Measurements from ENCODE around the gene COL4A1.

COL4A1 gene

DNA sequence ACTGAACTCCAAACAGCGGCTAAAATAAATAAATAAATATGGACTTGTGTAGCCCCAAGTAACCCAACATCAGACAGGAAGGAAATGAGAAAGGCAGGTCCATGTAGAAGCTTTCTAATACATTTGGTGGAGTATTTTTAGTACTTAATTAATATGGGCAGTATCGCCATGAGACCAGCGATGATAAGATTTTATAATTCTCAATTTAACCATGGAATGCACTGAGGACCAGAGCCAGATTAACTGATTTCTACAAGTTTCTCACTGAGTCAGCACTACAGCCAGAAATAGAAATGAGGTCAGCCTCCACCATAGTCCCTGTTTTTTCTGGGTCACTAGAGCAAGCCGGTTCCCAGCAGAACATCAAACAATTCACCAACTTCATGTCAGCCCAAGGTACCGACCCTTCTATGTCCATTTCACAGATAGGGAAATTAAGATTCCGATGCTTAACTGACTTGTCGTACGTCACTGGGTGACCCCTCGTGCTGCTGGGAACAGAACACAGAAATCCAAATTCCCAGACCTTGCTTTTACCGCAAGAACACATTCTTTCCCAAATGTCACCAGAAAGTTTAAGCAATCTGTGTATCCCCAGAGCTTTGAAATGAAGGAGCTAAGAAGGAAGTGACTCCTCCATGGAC lies 90.4 kb downstream of the COL4A1 start:
- no peak for DNase-seq

DNA sequence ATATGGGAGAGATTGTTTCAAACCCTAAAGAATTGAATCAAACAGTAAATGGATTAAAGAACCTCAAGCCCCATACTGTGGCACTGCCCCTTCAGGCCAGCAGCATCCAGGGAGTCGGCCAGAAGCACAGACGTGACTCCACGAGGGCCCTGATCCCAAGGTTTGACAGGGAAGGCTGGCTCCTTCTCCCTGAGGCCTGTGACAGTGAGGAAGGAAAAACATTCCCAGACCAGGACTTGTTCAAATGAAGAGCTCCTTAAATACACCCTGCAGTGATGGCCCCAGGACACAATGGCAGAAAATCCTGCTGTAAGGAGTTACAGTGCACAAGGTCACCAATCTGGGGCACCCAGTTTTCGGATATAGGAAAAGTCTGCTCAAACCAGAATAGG lies 91.0 kb downstream of the COL4A1 start:
- no peak for DNase-seq

DNA sequence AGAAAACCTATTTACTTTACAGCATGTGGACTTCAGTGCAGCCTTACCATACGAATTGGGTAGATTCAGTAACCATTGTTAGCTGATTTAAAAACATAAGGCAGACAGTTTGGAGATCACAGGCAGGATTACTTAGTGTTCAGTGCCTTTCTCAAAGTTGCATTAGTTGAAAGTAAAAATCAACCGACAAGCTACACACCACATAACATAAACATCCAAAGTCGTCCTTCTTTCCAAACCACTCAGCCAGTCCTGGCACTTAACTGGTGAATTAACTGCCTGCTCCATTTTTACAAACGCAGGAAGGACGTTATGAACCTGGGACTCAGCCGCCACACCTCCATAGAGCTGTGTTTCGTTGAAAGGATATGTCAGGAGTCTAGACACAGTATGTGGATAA lies 91.4 kb downstream of the COL4A1 start:
- DNase-seq: no peak

DNA sequence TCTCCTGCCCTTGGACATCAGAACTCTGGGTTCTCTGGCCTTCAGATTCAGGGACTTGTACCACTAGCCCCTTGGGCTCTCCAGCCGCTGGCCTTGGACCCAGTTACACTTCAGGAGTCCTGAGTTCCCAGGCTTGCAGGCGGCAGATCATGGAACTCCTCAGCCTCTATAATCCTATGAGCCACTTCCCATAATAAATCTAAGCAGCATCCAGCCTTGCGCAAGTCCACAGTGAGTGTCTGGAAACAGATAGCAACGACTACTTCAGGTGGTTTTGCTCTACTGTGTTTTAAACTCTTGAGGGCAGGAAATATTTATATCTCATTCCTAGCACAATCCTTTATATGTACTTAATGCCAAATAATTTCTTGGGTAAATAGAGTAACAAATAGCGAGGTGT lies 92.3 kb downstream of the COL4A1 start:
- no peak for DNase-seq

DNA sequence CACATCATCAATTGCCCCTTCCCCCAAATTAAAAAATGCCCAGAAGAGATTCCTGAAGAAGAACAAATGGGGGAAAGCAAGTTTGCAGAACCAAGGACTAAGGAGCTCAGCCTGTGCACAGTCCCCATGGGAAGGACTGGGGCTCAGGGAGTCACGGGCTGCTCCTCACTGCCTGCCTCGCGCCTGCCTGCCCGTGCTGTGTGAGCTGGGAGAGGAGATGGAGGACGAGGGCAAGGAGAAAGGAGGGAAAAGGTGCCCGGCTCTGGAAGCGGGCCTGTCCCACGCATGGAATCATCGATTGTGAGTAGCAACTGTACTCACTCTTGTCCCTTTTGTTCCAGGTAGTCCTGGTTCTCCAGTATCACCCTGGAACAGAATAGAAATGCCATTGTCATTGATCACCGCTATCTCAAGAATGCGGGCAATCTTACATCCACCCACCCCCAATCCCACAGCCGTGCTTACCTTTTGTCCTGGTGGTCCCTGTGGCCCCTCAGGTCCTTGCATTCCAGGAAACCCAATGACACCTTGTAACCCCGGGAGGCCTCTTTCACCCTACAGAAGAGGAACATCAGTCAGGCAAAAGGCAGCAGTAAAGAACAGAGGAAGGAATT lies 93.4 kb downstream of the COL4A1 start:
- DNase-seq: no peak

DNA sequence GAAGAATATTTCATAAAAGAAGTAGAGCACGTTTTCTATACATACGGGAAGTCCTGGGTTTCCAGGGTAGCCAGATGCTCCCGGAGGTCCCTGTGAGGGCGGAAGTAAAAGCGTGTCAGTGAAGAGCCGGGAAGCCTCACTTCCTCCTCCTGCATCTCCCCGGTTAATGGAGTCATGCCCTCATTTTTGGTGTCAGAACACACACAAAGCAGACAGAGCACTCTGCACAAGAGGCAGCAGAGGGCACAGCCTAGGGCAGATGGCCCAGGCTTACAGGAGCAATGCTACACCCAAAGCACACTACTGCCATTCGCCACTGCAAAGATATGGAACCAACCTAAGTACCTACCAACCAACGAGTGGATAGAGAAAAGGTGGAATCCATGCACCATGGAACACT lies 94.4 kb downstream of the COL4A1 start:
- no peak for DNase-seq

DNA sequence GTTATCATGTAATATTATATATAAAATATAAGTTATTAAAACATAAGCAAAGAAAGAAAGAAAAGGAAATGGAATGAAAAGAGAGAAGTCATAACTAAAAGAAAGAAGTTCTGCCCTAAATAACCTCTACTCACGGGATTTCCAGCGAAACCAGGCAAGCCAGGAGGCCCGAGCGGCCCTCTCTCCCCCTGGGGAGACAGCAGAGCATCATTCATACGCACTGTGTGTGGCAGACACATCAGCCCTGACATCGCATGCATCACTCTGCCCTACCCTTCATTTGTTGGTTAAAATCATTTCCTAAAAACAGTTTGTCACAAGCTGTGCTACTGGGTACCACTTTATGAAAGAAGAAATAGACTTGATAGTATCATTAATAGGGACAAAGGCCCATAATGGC lies 95.2 kb downstream of the COL4A1 start:
- DNase-seq: no peak

DNA sequence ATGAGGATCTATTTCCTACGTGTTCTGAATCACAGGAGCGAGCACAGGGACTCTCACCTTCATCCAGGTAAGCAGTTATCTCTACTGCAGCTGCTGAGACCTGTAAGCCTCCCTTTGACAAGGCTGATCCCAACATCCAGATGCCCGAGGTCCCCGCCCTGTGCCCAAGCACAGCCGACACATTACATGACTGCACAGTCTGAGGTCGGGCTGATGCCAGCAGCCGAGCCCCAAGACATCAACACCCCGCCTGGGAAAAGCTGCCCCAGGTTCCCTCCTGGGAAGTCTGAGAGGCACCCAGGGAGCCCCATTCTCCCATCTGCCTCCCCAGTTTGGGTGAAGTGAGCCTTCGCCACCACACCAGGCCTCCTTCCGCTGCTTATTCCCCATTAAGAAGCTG lies 95.9 kb downstream of the COL4A1 start:
- no peak for DNase-seq

DNA sequence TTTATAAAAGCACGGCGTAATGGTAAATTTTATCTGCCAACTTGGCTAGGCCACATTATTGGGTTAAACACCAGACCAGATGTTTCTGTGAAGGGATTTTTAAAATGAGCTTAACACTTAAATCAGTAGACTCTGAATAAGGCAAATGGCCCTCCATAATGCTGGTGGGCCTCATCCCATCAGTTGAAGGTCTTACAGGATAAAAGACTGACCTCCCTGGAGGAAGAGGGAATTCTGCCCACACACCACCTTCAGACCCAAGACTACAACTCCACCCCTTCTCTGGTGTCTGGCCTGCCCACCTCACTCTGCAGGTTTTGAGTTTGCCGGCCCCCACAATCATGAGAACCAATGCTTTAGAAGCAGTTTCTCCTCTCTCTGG lies 96.4 kb downstream of the COL4A1 start:
- DNase-seq: no peak

DNA sequence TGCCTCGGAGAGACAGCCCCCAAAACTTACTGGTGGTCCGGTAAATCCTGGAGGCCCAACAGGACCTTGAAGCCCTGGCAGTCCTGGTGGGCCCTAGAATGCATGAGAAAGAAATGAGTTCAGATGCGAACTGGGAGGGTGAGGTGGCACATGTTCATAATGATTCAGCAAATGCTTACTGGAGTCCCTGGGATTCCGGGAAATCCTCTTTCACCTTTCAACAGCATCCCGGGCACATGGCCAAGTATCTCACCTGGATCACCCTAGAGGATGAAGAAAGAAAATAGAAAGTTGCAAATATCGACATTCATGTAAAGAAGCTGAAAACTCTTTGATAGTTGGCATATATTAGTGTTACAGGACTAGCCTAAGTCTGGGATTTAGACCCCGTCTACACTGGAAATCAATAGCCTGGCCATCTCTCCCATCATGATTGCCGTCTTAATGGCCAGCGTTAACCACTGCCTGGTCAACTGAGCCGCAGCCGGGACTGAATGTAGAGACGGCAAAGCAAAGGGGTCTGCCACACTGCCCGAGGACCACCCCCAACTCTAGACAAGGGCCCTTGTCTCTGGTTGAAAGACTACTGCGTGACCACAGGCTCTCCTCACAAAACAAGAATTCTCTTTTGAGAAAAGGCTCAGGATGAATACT lies 96.9 kb downstream of the COL4A1 start:
- DNase-seq: no peak

DNA sequence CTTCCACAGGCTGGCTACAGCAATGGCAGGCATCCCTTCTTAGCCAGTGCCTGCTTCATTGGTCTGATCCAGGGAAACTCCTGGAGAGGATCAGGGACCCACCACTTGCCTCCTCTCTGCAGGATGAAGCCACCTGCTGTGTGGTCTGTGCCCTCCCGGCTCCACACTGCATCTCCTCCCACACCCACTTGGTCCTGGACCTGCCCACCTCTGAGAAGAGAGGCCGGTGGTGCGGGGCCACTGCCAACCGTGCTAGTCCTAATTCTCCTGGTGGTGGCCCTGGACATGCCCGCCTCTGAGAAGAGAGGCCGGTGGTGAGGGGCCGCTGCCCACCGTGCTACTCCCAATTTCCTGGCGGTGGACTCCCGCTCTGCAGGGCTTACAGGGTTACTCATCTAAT lies 98.8 kb downstream of the COL4A1 start:
- no peak for DNase-seq

DNA sequence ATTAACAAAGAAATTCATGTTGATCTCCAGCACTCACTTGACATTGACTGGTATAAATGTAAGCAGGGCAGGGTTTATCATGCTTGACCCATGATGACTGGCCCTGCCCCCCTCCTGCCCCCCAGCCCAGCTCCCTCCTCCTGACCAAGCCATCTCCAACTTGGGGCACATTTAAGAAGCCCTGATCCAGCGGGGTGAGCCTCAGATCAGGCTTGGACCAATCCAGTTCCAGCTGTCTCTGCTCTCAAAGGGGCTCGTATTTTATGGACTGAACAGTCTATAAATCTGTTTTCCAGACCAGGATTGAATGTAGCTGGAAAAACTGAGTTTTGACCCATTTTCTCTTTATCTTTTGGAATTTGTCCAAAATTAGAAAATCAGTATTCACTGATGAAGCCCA lies 100.0 kb downstream of the COL4A1 start:
- DNase-seq: no peak

DNA sequence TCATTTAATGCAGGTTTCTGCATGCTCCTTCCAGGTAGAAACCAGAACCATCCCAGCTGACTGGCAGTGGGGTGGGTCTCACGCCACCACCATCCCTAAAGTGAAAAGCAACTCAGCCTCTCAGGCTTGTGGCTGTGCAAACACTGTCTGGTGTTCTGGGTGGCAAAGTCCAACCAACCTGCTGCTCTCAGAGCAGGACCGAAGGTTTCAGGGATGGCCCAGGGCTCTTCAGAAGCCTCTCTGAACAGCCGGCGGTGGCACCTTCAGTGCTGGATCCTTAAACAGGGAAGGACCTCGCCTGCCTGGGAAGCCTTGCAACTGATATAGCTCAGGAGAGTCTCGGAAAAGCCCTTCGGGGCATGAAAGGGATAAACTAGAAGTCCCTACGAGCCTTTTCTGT lies 100.8 kb downstream of the COL4A1 start:
- DNase-seq: no peak

DNA sequence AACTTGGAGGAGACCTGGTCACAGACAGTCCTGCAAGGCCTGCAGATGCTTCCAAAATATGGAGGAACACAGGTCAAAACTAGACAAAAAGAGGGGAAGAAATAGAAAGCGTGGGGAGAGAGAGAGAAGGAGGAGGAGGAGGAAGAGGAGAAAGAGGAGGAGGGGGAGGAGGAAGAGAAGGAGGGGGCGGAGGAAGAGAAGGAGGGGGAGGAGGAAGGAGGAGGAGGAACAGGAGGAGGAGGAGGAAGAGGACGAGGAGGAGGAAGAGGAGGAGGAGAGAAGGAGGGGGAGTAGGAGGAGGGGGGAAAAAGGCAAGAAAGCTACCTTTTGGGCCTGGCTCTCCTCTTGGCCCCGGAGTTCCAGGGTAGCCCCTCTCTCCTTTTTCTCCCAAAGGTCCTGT lies 105.8 kb downstream of the COL4A1 start:
- DNase-seq: no peak

DNA sequence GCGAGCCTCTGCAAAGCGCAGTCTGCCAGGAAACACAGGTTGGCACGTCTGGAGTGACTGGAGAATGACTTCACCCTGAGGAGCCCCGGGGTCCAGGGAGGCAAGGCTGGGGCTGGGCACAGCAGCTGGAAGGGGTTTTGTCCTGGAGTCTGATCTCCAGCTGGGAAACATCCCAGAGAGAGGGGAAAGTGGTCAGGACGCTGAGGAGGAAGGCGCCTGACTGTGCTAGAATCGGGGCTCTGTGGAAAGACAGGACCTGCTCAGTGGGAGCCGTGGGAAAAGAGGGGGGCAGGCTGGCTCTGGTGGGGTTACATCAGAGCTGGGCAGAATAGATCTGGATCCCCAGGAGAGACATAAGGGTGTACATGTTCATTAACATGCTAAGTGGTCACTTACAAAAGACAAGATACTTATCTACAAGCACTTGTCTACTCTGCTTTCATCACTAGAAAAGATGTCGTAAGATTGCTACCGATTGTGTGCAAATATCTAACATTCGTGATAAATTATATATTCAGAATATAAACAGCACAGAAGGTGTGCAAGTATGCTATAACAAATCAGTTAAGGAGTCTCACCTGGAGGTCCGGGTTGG lies 106.6 kb downstream of the COL4A1 start:
- no peak for DNase-seq

DNA sequence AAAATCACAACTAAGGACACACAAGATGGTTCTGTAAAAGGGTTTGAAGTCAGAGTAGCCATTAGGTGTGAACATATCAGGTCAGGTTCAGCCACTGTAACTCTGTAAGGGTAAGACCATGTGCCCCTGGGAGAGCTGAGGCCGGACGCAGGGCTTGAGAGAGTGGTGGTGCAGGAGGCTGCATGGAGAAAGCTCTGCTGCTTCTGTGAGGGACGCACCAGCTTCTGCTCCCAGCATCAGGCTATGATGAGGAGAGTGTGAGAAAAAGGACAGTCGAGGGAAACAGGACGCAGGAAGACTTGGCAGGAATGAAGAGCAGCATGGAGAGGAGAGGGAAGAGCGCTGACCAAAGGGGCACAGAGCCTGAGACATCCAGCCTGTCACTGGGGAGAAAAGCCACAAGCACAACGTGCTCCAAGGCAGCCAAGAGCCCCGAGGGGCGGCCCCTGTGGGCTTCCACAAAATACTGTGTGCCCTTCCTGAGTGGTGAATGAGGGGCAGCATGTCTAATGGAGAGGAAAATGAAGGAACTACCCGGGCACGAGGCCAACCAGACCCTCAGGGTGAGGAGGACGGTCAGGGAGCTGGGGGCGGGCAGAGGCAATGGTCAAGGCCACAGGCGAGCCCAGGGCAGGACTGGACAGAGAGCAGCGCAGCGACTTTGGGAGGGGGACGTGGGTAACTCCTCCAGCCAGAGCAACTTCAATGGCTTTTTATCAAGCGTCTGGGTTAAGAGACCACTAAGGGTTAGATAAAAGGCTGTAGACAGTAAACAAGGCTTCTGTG lies 107.7 kb downstream of the COL4A1 start:
- DNase-seq: no peak

DNA sequence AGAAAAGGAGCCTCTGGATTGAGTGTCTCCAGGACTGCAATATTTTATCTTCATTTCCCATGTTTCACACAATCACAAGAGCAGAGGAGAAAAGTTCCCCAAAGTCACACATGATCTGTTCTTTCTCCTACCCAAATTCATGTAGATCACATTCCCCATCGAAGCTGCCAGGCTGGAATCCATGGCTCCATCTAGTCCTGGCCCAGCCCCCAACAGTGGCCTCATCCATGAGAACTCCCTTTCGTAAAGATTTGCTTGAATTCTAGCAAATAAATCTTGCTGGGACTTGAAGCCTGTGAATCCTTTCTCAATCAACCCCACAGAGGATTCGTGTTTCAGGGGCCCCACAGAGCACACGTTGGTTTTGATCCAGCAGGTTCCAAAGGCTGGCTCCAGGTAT lies 109.5 kb downstream of the COL4A1 start:
- no peak for DNase-seq

DNA sequence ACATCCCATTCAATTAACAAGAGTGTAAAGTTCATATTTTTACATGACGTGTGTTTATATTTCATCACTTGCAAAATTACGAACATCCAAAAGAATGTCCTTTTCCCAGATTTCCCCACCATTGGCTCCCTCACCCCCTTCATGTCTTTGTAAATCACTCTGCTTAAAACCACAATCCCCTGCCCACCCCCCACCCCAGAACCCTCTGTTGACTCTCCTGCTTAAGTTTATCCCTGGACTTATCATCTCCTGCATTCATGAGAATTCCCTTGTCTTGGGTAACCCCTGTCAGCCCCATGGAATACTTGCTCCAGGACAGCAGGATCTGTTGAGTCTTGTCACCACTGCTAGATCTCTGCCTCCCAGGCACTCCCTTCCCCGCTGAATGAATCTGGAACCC lies 109.9 kb downstream of the COL4A1 start:
- no peak for DNase-seq

DNA sequence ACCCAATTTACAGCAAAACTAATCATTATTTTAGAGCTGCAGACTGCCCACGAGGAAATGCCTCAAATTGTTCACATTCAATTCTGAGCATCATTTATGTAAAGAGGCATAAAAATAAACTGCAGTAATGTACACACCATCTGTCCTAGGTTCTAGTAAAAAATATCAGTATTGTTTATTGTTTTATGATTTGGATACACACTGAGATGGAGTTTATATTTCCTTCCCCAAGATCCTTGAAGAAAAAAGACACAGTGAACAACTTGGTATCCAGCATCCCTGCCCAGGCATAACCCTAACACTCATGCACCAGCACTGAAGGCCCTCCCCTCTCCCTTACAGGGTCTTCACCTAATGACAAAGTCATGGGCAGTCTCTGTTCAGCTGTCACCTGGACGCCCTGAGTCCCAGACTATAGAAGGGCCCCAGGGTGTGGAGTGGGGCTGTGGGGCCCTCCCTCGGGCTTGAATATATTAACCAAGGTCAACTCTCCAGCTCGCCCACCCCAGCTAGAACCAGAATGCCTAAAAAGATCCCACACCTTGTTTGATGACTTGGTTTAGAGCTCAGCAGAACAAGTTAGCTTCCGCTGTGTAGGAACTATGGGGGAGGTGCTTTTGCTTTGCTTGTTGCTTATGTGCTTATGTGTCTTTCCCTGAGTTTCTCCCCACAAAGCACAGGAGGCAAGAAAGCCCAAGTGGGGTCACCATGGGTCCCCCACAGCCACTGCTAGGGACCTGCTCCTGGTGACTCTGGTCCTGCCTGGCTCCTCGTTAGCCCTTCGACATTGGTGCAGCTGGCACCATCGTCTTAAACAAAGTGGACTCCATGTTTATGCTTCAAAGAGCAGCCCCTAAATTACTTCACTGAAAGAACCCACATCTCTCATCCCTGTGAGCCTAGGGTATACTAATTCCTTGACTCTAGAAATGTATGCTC lies 111.1 kb downstream of the COL4A1 start:
- DNase-seq: no peak

DNA sequence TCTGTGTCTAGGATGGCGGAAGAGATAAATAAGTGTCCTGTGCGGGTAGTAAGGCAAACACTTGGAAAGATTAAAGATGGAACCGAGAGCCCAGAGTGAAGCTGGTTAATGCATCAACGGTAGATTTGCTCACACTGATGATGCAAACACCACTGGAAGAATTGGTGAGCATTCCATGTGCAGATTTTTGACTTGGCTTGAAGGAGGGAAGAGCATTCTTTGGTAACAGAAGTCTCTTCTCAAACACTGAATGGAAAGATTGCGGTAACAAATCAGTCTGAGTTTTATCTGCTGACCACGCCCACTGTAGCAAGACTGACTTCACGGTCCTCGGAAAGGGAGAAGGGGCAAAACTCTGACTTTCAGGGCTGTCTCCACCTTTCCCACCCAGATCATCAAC lies 112.5 kb downstream of the COL4A1 start:
- DNase-seq: no peak

DNA sequence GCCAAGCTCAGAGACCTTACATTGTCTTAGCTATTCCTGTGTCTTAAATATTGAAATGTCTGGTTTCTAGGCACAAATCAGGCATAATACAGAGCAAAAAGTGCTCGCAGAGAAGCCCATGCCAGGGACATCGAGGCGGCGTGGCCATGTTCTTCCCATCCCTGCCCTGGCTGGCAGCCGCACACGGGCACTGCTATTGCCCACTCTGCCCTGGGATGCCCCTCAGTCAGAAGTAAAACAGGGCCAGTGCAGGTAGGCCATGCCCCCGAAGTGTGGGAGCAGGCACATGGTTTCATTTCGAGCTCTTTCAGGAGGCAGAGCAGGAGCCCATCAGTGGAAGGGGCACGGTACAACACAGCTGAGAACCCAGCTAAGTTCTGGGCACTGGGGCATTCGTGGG lies 113.5 kb downstream of the COL4A1 start:
- no peak for DNase-seq

DNA sequence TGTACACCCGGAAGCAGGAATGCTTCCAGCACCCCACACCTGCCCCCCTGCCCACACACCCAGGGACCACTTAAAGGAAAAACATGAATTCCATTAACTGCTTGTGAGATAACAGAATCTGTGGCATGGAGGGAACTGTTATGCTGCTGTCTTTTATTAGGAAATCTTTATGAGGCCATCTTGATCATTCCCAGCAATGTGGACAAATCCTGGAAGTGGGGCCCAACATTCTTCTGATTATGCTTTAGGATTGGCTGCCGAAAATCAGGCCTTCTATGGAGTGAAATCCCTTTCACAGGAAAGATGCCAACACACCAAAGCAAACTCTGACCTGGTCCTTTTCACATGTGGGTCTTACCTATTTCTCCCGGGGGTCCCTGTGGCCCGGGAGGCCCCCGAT lies 114.5 kb downstream of the COL4A1 start:
- DNase-seq: no peak
